Epithelial cell of proximal tubule (primary cell): Measurements from ENCODE around the gene CATSPER4. TPM values are rescaled to one million over a fixed set of nuclear protein-coding genes. Genes with fewer than 3 reads are reported as not detected.

ENCODE experiments used
- DNase-seq: peaks from one replicate; pipeline ENCODE4 v3.0.0-alpha.2; 2011; ENCODE audit warnings: low read depth
- H3K4me3 ChIP-seq: 2 replicates; pipeline ENCODE4 v1.5.1; 2011; ENCODE audit warnings: low read depth, mild to moderate bottlenecking, low read length
- total RNA-seq: library from RNA; depleted of rRNA; stranded (reverse); fragments of >200 nt; gene quantifications from 2 replicates; pipeline ENCODE4 v1.2.3, GENCODE V29; 2015
- TF ChIP-seq, protein P1 (sequence below): conservative IDR thresholded peaks from 2 replicates; pipeline ENCODE4 v1.5.1; 2012; ENCODE audit warnings: low read depth, mild to moderate bottlenecking, low read length

Gene CATSPER4
- total RNA-seq, 1 donor from 2014 or later = not detected

DNA sequence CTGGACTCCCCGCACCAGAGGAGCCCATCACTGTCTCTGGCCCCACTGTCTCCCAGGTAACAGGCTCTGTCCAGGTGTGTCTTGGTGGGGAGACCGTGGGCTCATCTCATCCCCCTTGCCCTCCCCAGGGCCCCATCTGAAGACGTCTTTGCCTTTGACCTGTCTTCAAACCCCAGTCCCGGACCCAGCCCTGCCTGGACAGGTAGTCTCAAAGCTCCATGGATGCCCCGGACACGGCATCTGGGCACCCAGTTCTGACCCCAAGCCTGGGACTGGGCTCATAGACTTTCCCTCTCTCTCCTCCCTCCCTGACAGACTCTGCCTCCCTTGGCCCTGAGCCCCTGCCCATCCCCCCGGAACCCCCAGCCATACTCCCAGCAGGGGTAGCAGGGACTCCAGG, 6.3 kb upstream of the CATSPER4 start:
- no peak overlapping the region for H3K4me3 ChIP-seq
- DNase-seq = no peak
- TF ChIP-seq, protein P1, sequence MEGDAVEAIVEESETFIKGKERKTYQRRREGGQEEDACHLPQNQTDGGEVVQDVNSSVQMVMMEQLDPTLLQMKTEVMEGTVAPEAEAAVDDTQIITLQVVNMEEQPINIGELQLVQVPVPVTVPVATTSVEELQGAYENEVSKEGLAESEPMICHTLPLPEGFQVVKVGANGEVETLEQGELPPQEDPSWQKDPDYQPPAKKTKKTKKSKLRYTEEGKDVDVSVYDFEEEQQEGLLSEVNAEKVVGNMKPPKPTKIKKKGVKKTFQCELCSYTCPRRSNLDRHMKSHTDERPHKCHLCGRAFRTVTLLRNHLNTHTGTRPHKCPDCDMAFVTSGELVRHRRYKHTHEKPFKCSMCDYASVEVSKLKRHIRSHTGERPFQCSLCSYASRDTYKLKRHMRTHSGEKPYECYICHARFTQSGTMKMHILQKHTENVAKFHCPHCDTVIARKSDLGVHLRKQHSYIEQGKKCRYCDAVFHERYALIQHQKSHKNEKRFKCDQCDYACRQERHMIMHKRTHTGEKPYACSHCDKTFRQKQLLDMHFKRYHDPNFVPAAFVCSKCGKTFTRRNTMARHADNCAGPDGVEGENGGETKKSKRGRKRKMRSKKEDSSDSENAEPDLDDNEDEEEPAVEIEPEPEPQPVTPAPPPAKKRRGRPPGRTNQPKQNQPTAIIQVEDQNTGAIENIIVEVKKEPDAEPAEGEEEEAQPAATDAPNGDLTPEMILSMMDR = no peak

DNA sequence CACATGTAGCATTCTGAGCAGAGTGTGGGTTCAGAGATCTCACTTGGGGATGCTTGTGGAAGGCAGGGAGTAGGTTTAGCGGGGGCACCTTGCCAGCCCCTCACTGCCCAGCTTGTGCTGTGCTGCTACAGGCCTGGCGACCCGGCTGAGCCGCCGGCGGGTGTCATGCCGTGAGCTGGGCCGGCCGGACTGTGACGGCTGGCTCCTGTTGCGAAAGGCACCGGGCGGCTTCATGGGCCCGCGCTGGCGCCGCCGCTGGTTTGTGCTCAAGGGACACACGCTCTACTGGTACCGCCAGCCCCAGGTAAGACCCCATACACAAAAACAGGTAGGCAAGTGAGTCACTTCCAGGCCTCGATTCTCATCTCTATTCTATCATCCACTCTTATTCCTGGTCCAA, 5.5 kb upstream of the CATSPER4 start:
- H3K4me3 ChIP-seq = no peak overlapping the region
- DNase-seq = no peak

DNA sequence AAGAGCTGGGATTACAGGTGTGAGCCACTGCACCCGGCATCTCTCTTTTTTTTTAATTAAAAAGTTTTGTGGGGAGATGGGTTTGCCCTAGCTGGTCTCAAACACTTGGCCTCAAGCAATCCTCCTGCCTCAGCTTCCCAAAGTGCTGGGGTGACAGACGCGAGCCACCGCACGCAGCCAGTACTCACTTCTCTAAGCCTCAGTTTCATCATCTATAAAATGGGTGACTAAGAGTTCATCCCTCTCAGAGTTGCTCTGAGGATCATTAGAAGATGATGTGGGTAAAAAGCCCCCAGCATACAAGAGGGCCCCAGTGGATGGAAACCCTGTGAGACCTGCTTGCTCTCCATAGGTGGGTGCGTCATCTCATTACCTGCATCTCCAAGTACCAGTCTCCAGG, 2.5 kb upstream of the CATSPER4 start:
- H3K4me3 ChIP-seq = no peak overlapping the region
- no peak for DNase-seq
- TF ChIP-seq, protein P1 = no peak

More for the DNA sequence above, 5.5 kb upstream of the CATSPER4 start:
- TF ChIP-seq, protein P1 = no peak

DNA sequence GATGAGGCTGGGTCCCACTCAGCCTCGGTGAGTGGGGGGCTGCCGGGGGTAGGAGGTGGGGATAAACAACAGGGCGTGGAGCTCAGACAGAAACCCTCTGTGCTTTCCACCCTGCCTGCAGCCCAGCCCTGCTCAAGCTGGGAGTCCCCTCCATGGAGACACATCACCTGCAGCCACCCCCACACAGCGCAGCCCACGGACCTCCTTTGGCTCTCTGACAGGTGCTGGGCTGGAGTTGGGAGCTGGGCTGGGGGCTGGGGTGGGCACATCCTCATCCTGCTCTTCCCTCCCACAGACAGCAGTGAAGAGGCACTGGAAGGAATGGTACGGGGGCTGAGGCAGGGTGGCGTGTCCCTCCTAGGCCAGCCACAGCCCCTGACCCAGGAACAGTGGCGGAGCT, 1.9 kb upstream of the CATSPER4 start:
- DNase-seq = no peak
- H3K4me3 ChIP-seq = no peak overlapping the region
- TF ChIP-seq, protein P1 = no peak

DNA sequence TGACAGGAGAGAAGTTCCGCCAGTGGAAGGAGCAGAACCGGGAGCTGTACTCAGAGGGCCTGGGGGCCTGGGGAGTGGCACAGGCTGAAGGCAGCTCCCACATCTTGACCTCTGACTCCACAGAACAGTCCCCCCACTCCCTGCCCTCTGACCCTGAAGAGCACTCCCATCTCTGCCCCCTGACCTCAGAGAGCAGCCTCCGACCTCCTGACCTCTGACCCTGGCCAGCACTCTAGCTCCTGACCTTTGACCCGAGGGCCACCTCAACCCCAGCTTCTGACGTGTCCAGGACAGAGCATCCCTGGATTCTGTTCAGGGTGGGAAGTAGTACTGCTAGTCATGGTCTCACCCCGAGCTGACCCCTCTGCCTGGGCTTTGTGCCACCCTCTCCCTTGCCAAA, 1.1 kb upstream of the CATSPER4 start:
- DNase-seq = no peak
- TF ChIP-seq, protein P1 = no peak
- H3K4me3 ChIP-seq = no peak overlapping the region

DNA sequence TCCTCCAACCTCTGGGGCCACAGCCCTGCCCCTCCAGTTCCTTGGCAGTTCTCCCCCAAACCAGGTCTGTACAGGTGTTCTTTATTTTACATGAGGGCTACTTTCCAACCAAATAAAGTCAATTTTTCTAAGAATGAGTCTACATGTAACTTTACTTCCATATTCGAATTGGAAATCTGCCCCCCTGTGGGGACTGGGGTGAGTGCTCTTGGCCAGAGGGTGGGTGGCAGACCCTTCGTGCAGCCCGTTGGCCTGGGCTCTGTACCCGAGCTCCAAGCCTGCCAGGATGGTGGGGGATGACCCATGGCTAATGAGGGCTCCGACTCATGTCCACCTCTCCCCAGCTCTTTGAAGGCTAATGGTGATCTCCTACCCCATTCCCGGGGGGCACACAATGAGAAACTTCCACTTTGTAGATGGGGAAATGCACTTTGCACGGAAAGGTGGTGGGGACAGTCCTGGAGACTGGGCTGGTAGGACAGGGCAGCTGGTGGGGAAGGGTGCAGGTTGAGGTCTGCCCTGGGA, 589 bp upstream of the CATSPER4 start:
- TF ChIP-seq, protein P1 = no peak
- no peak for DNase-seq

DNA sequence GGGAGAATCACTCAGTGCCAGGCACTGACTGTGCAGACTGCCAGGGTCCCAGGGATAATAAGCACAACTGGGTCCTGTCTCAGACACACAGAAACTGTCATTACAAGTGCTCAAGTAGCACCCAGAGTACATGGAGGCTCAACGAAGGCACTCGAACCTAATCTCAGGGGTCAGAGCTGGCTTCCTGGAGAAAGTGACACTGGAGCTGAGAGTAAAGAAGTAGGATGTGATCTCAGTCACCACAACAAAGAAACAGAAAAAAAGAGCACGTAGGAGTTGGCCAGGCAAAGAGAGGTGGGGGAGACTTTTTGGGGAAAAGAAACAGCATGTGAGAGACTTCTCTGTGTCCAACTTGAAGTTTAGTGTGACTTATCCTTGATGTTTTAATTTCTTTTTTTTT, 1.3 kb downstream of the CATSPER4 start:
- DNase-seq = no peak
- TF ChIP-seq, protein P1 = no peak

More for the DNA sequence above, 589 bp upstream of the CATSPER4 start:
- H3K4me3 ChIP-seq = no peak overlapping the region

More for the DNA sequence above, 1.3 kb downstream of the CATSPER4 start:
- H3K4me3 ChIP-seq = no peak overlapping the region
